ENCODE results near the gene F7.

The F7 gene

DNA sequence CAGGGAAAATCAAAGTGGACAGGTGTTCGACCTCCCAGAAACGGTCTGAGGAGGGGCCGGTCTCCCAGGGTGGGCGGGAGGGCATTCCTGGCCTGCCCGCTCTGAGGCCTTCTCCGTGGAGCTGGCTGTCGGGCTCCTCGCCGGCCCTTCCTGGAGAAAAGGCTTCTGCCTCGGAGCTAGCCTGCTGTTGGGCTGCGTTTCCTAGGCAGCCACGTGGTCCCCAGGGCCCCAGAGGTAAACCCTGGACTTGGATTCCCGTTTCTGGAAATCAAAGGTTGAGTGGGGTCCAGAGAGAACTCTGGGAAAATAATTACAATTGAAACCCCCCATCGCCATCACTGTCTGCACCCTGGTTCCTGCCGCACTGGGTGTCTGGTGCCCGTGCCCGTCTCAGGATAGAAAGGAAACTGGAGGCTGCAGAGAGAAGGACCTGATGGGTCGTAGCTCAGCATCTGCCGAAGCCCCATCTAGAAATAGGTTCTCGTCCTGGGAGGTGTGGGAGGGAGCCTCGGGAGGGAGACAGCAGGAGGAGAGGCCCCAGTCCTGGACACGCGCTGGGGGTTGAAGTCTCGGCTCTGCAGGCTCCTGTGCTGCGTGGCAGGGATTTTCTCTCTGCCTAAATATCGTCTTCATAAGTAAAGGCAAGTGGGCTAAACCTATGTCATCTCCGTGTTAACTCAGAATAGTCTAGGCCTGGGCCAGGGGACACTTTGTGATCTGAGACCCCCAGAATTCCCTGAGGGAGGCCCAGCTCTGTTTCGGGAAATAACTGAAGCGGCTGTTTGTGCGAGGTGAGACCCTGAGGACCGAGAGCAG, 45.2 kb downstream of the F7 start:
- ChIA-PET POLR2A (ENCODE audit: low non-redundant PET) (no interaction called here), CTCF (no interaction called here)
- H3K27ac ChIP-seq = no peak overlapping the region
- TF ChIP-seq CTCF (conservative IDR thresholded peaks at IDR 0.05; ENCODE audit: low read depth) = no peak
- no peak for DNase-seq (ENCODE audit: low spot score)

- DNase-seq (ENCODE audit: low spot score) = no peak
- POLR2A ChIA-PET (ENCODE audit: low non-redundant PET) = no interaction called here
- no peak for TF ChIP-seq CTCF (conservative IDR thresholded peaks at IDR 0.05; ENCODE audit: low read depth)
- H3K27ac ChIP-seq = no peak overlapping the region
- CTCF ChIA-PET = no interaction called here
Measured at GRCh38 chr13:113151745-113152690, 46.4 kb downstream of the F7 start.

DNA sequence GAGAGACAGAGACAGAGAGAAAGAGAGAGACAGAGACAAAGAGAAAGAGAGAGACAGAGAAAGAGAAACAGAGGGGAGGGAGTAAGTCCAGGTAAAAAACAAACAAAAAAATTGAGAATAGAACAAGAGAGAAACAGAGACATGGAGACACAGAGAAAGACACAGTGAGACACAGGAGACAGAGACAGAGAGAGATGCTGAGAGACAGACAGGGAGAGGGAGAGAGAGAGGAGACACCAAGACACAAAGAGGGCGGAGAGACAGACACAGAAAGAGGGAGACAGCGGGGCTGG, 47.0 kb downstream of the F7 start:
- no peak for DNase-seq (ENCODE audit: low spot score)
- H3K27ac ChIP-seq = no peak overlapping the region
- TF ChIP-seq CTCF (conservative IDR thresholded peaks at IDR 0.05; ENCODE audit: low read depth) = no peak
- POLR2A ChIA-PET (ENCODE audit: low non-redundant PET) = no interaction called here
- CTCF ChIA-PET = no interaction called here

DNA sequence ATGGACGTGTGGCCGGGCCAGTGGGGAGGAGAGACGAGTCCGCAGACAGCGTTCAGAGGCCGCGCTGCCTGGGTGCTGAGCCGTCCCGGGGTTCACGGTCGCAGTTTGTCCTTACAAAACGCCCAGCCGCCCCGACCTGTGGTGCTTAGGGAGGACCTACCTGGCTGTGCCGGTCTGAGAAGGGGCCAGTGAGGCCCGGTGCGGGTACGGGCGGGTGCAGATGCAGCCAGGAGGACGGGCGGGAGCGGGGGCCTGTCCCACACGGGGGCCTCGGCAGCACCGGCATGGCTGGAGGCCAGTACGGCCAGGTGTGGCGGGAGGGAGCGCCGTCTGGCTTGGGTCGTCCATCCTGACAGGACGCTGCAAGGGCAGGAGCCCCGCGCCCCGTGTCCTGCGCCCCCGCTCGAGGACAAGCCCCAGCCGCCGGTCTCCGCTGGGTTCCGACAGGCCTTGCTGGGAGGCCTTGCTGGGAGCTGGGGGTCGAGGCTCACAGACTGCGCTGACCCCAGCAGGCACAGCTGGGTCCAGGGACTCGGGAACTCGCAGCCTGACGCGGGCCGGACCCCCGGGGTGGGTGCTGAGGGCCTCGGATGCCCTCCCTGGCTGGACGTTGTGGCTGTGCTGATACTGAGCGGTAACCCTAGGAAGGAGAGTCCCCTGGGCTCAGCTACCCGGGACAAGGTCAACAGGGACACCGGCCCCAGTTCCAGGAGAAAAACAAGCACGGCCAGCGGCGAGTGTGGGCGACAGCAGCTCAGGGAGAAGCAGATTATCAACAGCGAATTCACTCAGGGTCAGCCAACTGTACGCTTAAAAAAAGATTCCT, 47.6 kb downstream of the F7 start:
- CTCF ChIA-PET = no interaction called here
- TF ChIP-seq CTCF (conservative IDR thresholded peaks at IDR 0.05; ENCODE audit: low read depth) = no peak
- H3K27ac ChIP-seq = peak overlapping the region; percentile 69
- no peak for DNase-seq (ENCODE audit: low spot score)
- POLR2A ChIA-PET (ENCODE audit: low non-redundant PET) = no interaction called here

DNA sequence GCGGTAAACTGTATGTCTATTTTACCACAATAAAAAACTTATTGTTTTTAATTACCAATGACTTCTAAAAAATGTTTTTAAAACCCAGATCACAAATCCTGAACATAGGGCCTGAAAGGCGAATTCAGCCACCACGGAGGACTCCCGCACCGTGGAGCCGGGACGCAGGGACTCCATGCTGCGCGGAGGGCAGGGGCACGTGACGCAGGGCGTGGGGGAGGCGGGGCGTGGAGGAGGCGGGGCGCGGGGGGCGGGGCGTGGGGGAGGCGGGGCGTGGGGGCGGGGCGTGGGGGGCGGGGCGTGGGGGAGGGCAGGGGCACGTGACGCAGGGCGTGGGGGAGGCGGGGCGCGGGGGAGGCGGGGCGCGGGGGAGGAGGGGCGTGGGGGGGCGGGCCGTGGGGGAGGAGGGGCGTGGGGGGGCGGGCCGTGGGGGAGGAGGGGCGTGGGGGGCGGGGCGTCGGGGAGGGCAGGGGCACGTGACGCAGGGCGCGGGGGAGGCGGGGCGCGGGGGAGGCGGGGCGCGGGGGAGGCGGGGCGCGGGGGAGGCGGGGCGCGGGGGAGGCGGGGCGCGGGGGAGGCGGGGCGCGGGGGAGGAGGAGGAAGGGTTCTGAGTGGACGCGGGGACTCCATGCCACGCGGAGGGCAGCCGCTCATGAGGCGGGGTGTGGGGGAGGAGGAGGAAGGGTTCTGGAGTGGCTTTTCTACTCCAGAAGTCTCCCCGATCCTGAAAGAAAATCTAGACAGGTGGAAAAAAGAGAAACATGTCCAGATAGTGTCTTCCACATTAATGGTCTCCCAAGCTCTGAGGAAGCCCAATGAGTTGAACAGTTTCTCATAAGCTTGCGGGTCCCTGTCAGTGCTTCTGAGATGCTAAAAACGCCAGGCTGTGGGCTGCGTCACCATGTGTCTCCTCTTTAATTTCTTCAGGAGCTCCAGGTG, 48.5 kb downstream of the F7 start:
- CTCF ChIA-PET = no interaction called here
- POLR2A ChIA-PET (ENCODE audit: low non-redundant PET) = no interaction called here
- no peak for TF ChIP-seq CTCF (conservative IDR thresholded peaks at IDR 0.05; ENCODE audit: low read depth)
- peak; percentile 72 for DNase-seq (ENCODE audit: low spot score)
- H3K27ac ChIP-seq = peak overlapping the region; percentile 69
